ENCODE results near the gene RPL22. TPM values are rescaled to one million over a fixed set of nuclear protein-coding genes. Genes with fewer than 3 reads are reported as not detected.

RPL22 gene
- polyA plus RNA-seq, 1 experiment = 76.9 TPM

DNA sequence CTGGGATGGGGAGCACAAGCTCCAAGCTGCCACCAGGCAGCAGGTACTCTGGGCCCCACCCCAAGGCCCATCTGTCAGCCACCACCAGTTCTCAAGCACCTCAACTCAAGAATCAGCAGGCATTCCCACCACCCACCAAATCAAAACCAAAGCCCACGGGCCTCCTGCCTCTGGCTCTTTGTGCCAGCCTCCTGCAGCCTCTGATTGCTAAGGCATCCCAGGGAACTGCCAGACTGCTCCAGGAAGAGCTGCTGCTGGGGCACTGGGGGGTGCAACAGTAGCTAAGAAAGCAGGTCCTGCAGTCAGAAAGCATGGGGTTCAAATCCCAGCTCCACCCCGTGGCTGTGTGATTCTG, 54.0 kb downstream of the RPL22 start:
- Histone ChIP-seq H3K27me3 (ENCODE audit: control insufficient read depth, insufficient read depth, low read length) (peaks cover 6% of the 10 kb centered on the region), H3K36me3 (ENCODE audit: control insufficient read depth, insufficient read depth, low read length) (no peaks in the 10 kb centered on the region), H3K4me3 (ENCODE audit: low read depth, low read length) (no peak overlapping the region)
- TF ChIP-seq CTCF (IDR thresholded peaks at IDR 0.05; ENCODE audit: insufficient read depth, low read depth, low read length) = no peak
- no peak for DNase-seq (ENCODE audit: low read depth)
- ChIA-PET POLR2A (no interaction called here), CTCF (no interaction called here)

- TF ChIP-seq CTCF (IDR thresholded peaks at IDR 0.05; ENCODE audit: insufficient read depth, low read depth, low read length) = no peak
- DNase-seq (ENCODE audit: low read depth) = no peak
- H3K27me3 ChIP-seq (ENCODE audit: control insufficient read depth, insufficient read depth, low read length) = peaks cover 6% of the 10 kb centered on the region
- no peak overlapping the region for H3K4me3 ChIP-seq (ENCODE audit: low read depth, low read length)
- ChIA-PET POLR2A (no interaction called here), CTCF (interaction anchor here (0.6 kb wide), 1 partner anchor 41 kb away, joined by 3 read pairs; no protein-coding TSS in a partner anchor)
- H3K36me3 ChIP-seq (ENCODE audit: control insufficient read depth, insufficient read depth, low read length) = no peaks in the 10 kb centered on the region
These were observed 54.6 kb downstream of the RPL22 start for GRCh38 chr1:6144647-6145395.

DNA sequence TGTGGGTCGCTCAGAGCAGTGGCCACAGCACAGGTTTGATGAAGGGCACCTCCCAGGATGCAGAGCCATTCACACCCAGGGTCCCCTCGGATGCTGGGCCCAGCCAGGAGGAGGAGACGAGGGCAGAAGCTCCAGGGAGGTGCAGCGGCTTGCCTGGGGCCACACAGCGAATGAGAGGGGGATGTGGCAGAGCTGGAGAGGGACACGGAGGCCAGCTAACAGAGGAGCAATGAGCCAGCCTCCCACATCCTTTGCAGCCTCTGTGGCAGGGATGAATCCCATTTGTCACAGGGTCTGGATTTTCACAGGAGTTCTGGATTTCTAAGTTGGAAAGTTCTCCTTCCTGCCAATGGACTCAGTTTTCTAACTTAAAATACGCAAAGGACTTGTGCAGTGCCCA, 55.2 kb downstream of the RPL22 start:
- no peak for DNase-seq (ENCODE audit: low read depth)
- no peak for TF ChIP-seq CTCF (IDR thresholded peaks at IDR 0.05; ENCODE audit: insufficient read depth, low read depth, low read length)
- ChIA-PET POLR2A (no interaction called here), CTCF (interaction anchor here (0.6 kb wide), 1 partner anchor 41 kb away, joined by 3 read pairs; no protein-coding TSS in a partner anchor)
- H3K27me3 ChIP-seq (ENCODE audit: control insufficient read depth, insufficient read depth, low read length) = peaks cover 6% of the 10 kb centered on the region
- no peak overlapping the region for H3K4me3 ChIP-seq (ENCODE audit: low read depth, low read length)
- no peaks in the 10 kb centered on the region for H3K36me3 ChIP-seq (ENCODE audit: control insufficient read depth, insufficient read depth, low read length)

GRCh38 chr1:6143395-6143794, 56.0 kb downstream of the RPL22 start:
- no peak for TF ChIP-seq CTCF (IDR thresholded peaks at IDR 0.05; ENCODE audit: insufficient read depth, low read depth, low read length)
- Histone ChIP-seq H3K27me3 (ENCODE audit: control insufficient read depth, insufficient read depth, low read length) (peaks cover 6% of the 10 kb centered on the region), H3K4me3 (ENCODE audit: low read depth, low read length) (no peak overlapping the region), H3K36me3 (ENCODE audit: control insufficient read depth, insufficient read depth, low read length) (no peaks in the 10 kb centered on the region)
- DNase-seq (ENCODE audit: low read depth) = no peak
- POLR2A ChIA-PET = no interaction called here
- CTCF ChIA-PET = no interaction called here

- Histone ChIP-seq H3K4me3 (ENCODE audit: low read depth, low read length) (no peak overlapping the region), H3K27me3 (ENCODE audit: control insufficient read depth, insufficient read depth, low read length) (peaks cover 6% of the 10 kb centered on the region), H3K36me3 (ENCODE audit: control insufficient read depth, insufficient read depth, low read length) (no peaks in the 10 kb centered on the region)
- ChIA-PET POLR2A (no interaction called here), CTCF (no interaction called here)
- no peak for TF ChIP-seq CTCF (IDR thresholded peaks at IDR 0.05; ENCODE audit: insufficient read depth, low read depth, low read length)
- DNase-seq (ENCODE audit: low read depth) = no peak
These were observed 56.7 kb downstream of the RPL22 start for GRCh38 chr1:6142734-6143133.

Data from BJ (cell line).